ENCODE measurements around the gene SENP2.
"Not testable (repeated sequence)": the region's sequence is repeated elsewhere in the genome, so short reads cannot be mapped to it uniquely, and the experiment has no call there.

SENP2 gene
- long read RNA-seq, donor 1, full-length matches to known transcripts, result 1 of 1 reads
- long read RNA-seq, donor 1, partial matches to known transcripts, result 0 of 1 reads
- long read RNA-seq, donor 1, other reads (novel, unspliced or antisense), result 0 of 1 reads
- long read RNA-seq, donor 2, result 0 reads
- long read RNA-seq, donor 3, full-length matches to known transcripts, result 1 of 27 reads
- long read RNA-seq, donor 3, partial matches to known transcripts, result 26 of 27 reads
- long read RNA-seq, donor 3, other reads (novel, unspliced or antisense), result 0 of 27 reads
- long read RNA-seq, donor 4, full-length matches to known transcripts, result 2 of 30 reads
- long read RNA-seq, donor 4, partial matches to known transcripts, result 28 of 30 reads
- long read RNA-seq, donor 4, other reads (novel, unspliced or antisense), result 0 of 30 reads
- long read RNA-seq, donor 5, full-length matches to known transcripts, result 1 of 16 reads
- long read RNA-seq, donor 5, partial matches to known transcripts, result 10 of 16 reads
- long read RNA-seq, donor 5, other reads (novel, unspliced or antisense), result 5 of 16 reads
- long read RNA-seq, donor 6, result 0 reads
- long read RNA-seq, donor 7, full-length matches to known transcripts, result 4 of 13 reads
- long read RNA-seq, donor 7, partial matches to known transcripts, result 9 of 13 reads
- long read RNA-seq, donor 7, other reads (novel, unspliced or antisense), result 0 of 13 reads
- long read RNA-seq, donor 8, full-length matches to known transcripts, result 3 of 40 reads
- long read RNA-seq, donor 8, partial matches to known transcripts, result 37 of 40 reads
- long read RNA-seq, donor 8, other reads (novel, unspliced or antisense), result 0 of 40 reads

GRCh38 chr3:185585859-185586685, at the start of gene SENP2:
Gene SENP2 (plus strand): TSS chr3:185586295. CDS start chr3:185586414, 119 bp downstream.
- peak; percentile 96 for DNase-seq

- DNase-seq, result peak; percentile 25
Observed at GRCh38 chr3:185537369-185537970, 48.6 kb upstream of the SENP2 start.

- DNase-seq, result no peak
Observed at GRCh38 chr3:185539934-185540333, 46.2 kb upstream of the SENP2 start.

- DNase-seq, result no peak
Observed at GRCh38 chr3:185540695-185541094, 45.4 kb upstream of the SENP2 start.

GRCh38 chr3:185549122-185549521, 37.0 kb upstream of the SENP2 start:
- no peak for DNase-seq

GRCh38 chr3:185549651-185550111, 36.4 kb upstream of the SENP2 start:
- DNase-seq, result no peak

- no peak for DNase-seq
Observed at GRCh38 chr3:185552358-185552877, 33.7 kb upstream of the SENP2 start, which contains the start of gene LIPH. Gene LIPH (minus strand): TSS chr3:185552588. CDS start chr3:185552471, 117 bp downstream.

GRCh38 chr3:185555101-185555501, 31.0 kb upstream of the SENP2 start:
- DNase-seq, result no peak

- no peak for DNase-seq
Observed at GRCh38 chr3:185555860-185556347, 30.2 kb upstream of the SENP2 start.

- not testable (repeated sequence) for DNase-seq
Observed at GRCh38 chr3:185556640-185557039, 29.5 kb upstream of the SENP2 start.

- DNase-seq, result no peak
Observed at GRCh38 chr3:185558395-185558794, 27.7 kb upstream of the SENP2 start.

GRCh38 chr3:185559706-185560090, 26.4 kb upstream of the SENP2 start:
- DNase-seq, result no peak

- DNase-seq, result no peak
Observed at GRCh38 chr3:185560676-185561075, 25.4 kb upstream of the SENP2 start.

- peak; percentile 51 for DNase-seq
Observed at GRCh38 chr3:185561374-185561943, 24.6 kb upstream of the SENP2 start.

- DNase-seq, result peak; percentile 36
Observed at GRCh38 chr3:185561958-185562357, 24.1 kb upstream of the SENP2 start.

- no peak for DNase-seq
Observed at GRCh38 chr3:185572183-185572582, 13.9 kb upstream of the SENP2 start.

GRCh38 chr3:185575108-185575869, 10.8 kb upstream of the SENP2 start:
- DNase-seq, result peak; percentile 21

GRCh38 chr3:185582236-185582635, 3.9 kb upstream of the SENP2 start:
- DNase-seq, result no peak

- no peak for DNase-seq
Observed at GRCh38 chr3:185582871-185583270, 3.2 kb upstream of the SENP2 start.

- no peak for DNase-seq
Observed at GRCh38 chr3:185583925-185584324, 2.2 kb upstream of the SENP2 start.

All from right kidney (tissue), 9 donors.